Neural cell (in vitro differentiated cells): ENCODE results near the gene CD24. TPM values are rescaled to one million over a fixed set of nuclear protein-coding genes. Genes with fewer than 3 reads are reported as not detected.

Experiments
- H2AFZ ChIP-seq: fragments of 200-600, 300-800 bp; sonication (generic), shearing (Covaris generic); 2 replicates; pipeline ENCODE4 v1.6.0; 2014; ENCODE audit warnings: low read depth, mild to moderate bottlenecking, antibody characterized with exemption, low read length, moderate library complexity
- H3F3A ChIP-seq: fragments of 200-600 bp; shearing (Covaris generic); 2 replicates; pipeline ENCODE4 v1.6.1; 2016; ENCODE audit warnings: mild to moderate bottlenecking, moderate library complexity, mixed read lengths, antibody characterized with exemption, low read length; ENCODE audit not compliant: insufficient read depth, poor library complexity, severe bottlenecking
- H3K27ac ChIP-seq: fragments of 200-600, 300-800 bp; sonication (generic), shearing (Covaris generic); 2 replicates; pipeline ENCODE4 v1.5.1; 2014; ENCODE audit warnings: mild to moderate bottlenecking, low read length, moderate library complexity
- H3K27me3 ChIP-seq: fragments of 300-800, 200-600 bp; sonication (generic), shearing (Covaris generic); 2 replicates; pipeline ENCODE4 v1.6.0; 2014; ENCODE audit warnings: mild to moderate bottlenecking, low read depth, low read length, moderate library complexity; ENCODE audit not compliant: insufficient read depth
- H3K36me3 ChIP-seq: fragments of 300-800, 200-600 bp; sonication (generic), shearing (Covaris generic); 2 replicates; pipeline ENCODE4 v1.5.1; 2014; ENCODE audit warnings: mild to moderate bottlenecking, antibody characterized with exemption, low read length, moderate library complexity; ENCODE audit not compliant: insufficient read depth
- H3K4me2 ChIP-seq: fragments of 300-800, 200-600 bp; sonication (generic), shearing (Covaris generic); 2 replicates; pipeline ENCODE4 v1.6.0; 2014; ENCODE audit warnings: mild to moderate bottlenecking, low read length
- H3K4me3 ChIP-seq: fragments of 300-800, 200-600 bp; sonication (generic), shearing (Covaris generic); 2 replicates; pipeline ENCODE4 v1.5.1; 2014; ENCODE audit warnings: mild to moderate bottlenecking, low read length, moderate library complexity
- H3K79me2 ChIP-seq: fragments of 200-600 bp; shearing (Covaris generic); replicated peaks from 2 replicates; pipeline ENCODE4 v1.6.0; 2014; ENCODE audit warnings: mild to moderate bottlenecking, low read length, moderate library complexity; ENCODE audit not compliant: insufficient read depth
- H3K9ac ChIP-seq: fragments of 300-800, 200-600 bp; sonication (generic), shearing (Covaris generic); 2 replicates; pipeline ENCODE4 v1.6.1; 2016; ENCODE audit warnings: mild to moderate bottlenecking, low read length, mixed read lengths
- H3K9me2 ChIP-seq: fragments of 200-600 bp; shearing (Covaris generic); 2 replicates; pipeline ENCODE4 v1.6.1; 2016; ENCODE audit warnings: mild to moderate bottlenecking, low read length, mixed read lengths; ENCODE audit not compliant: insufficient read depth
- H3K9me3 ChIP-seq: fragments of 200-600, 300-800 bp; sonication (generic), shearing (Covaris generic); 2 replicates; pipeline ENCODE4 v1.6.1; 2016; ENCODE audit warnings: mild to moderate bottlenecking, mixed run types, low read length, moderate library complexity, mixed read lengths
- H4K20me1 ChIP-seq: fragments of 200-600 bp; shearing (Covaris generic); 2 replicates; pipeline ENCODE4 v1.6.1; 2016; ENCODE audit warnings: mild to moderate bottlenecking, mixed run types; ENCODE audit not compliant: insufficient read depth
- CTCF ChIP-seq: fragments of 450-650 bp; IDR thresholded peaks from 2 replicates; pipeline ENCODE4 v1.5.1; 2014; ENCODE audit warnings: antibody characterized with exemption, mild to moderate bottlenecking, moderate library complexity; ENCODE audit not compliant: poor library complexity, severe bottlenecking
- EP300 ChIP-seq: fragments of 450-650 bp; conservative IDR thresholded peaks from 2 replicates; pipeline ENCODE4 v1.6.1; 2014; ENCODE audit warnings: antibody characterized with exemption, mild to moderate bottlenecking, moderate library complexity; ENCODE audit not compliant: poor library complexity, severe bottlenecking
- EZH2 ChIP-seq: fragments of 200-600, 300-800 bp; shearing (Covaris generic), sonication (generic); IDR thresholded peaks from 2 replicates; pipeline ENCODE4 v1.6.1; 2014; ENCODE audit warnings: antibody characterized with exemption, low read length, borderline replicate concordance, mild to moderate bottlenecking; ENCODE audit not compliant: insufficient read depth, poor library complexity, severe bottlenecking
- MXI1 ChIP-seq: fragments of 450-650 bp; conservative IDR thresholded peaks from 2 replicates; pipeline ENCODE4 v1.6.1; 2014; ENCODE audit warnings: antibody characterized with exemption, mild to moderate bottlenecking; ENCODE audit not compliant: poor library complexity, severe bottlenecking
- POLR2AphosphoS5 ChIP-seq: IDR thresholded peaks from 2 replicates; pipeline ENCODE4 v1.6.1; 2012
- RAD21 ChIP-seq: fragments of 450-650 bp; conservative IDR thresholded peaks from 2 replicates; pipeline ENCODE4 v1.6.1; 2014; ENCODE audit warnings: antibody characterized with exemption, mild to moderate bottlenecking, moderate library complexity
- REST ChIP-seq: IDR thresholded peaks from 2 replicates; pipeline ENCODE4 v1.6.1; 2012; ENCODE audit warnings: borderline replicate concordance
- SMC3 ChIP-seq: fragments of 450-650 bp; conservative IDR thresholded peaks from 2 replicates; pipeline ENCODE4 v1.6.1; 2014; ENCODE audit warnings: antibody characterized with exemption, mild to moderate bottlenecking, moderate library complexity; ENCODE audit not compliant: poor library complexity
- TAF1 ChIP-seq: IDR thresholded peaks from 2 replicates; pipeline ENCODE4 v1.6.1; 2012; ENCODE audit warnings: low read depth
- polyA plus RNA-seq: library from polyadenylated mRNA; depleted of rRNA; stranded (reverse); fragments of >200 nt; gene quantifications from 2 replicates; pipeline ENCODE4 v1.2.3, GENCODE V29; 2014

The CD24 gene
- polyA plus RNA-seq, 1 donor from 2014 or later: 2,264 TPM

DNA sequence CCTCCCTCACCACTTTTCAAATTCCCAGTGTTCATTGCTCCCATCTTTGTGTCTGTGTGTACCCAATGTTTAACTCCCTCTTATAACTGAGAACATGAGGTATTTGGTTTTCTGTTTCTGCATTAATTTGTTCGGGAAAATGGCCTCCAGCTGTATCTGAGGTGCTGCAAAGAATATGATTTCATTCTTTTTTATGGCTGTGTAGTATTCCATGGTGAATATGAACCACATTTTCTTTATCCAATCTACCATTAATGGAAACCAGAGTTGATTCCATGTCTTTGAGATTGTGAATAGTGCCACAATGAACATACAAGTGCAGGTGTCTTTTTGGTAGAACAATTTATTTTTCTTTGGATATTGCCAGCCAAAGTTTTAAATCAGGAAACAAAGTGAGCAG is 10.4 kb downstream of the CD24 start:
- Histone ChIP-seq H3K27me3 (no peaks in the 10 kb centered on the region), H2AFZ (no peak overlapping the region), H3K36me3 (peaks cover 3% of the 10 kb centered on the region), H4K20me1 (no peaks in the 10 kb centered on the region), H3K4me3 (no peak overlapping the region), H3K27ac (no peak overlapping the region), H3K9me2 (no peaks in the 10 kb centered on the region), H3K9ac (no peak overlapping the region), H3F3A (no peaks in the 10 kb centered on the region), H3K9me3 (no peaks in the 10 kb centered on the region), H3K79me2 (peaks cover 13% of the 10 kb centered on the region), H3K4me2 (no peak overlapping the region)
- TF ChIP-seq RAD21 (no peak), TAF1 (no peak), CTCF (no peak), REST (no peak), POLR2AphosphoS5 (no peak), EZH2 (no peak), EP300 (no peak), MXI1 (no peak), SMC3 (no peak)

DNA sequence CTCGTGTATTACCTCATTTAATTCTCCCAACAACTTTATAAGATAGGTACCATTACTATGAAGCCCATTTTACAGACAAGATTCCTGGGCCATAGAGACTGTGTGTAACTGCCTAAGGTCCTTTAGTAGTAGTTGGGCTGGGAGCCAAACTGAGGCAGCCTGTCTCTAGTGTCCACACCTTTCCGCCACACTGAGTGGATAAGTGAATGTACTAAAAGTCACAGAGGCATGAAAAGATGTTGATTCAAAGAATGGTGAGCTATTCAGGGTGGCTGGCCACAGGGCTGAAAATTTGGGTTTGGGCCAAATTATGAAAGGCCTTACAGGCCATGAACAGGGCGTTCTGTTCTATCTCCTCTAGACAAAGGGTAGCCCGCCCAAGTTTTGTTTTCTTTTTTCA is 11.0 kb downstream of the CD24 start:
- no peak overlapping the region for H3K4me3 ChIP-seq
- H3K4me2 ChIP-seq: no peak overlapping the region
- TF ChIP-seq EZH2: no peak
- no peak for TF ChIP-seq TAF1
- no peak for TF ChIP-seq CTCF
- TF ChIP-seq REST: no peak
- TF ChIP-seq POLR2AphosphoS5: no peak
- no peak for TF ChIP-seq SMC3
- no peak for TF ChIP-seq MXI1
- no peak for TF ChIP-seq RAD21
- TF ChIP-seq EP300: no peak
- no peak overlapping the region for H3K27ac ChIP-seq
- H3K9ac ChIP-seq: no peak overlapping the region
- peaks cover 7% of the 10 kb centered on the region for H3K79me2 ChIP-seq
- H2AFZ ChIP-seq: no peak overlapping the region
- H3K9me3 ChIP-seq: no peaks in the 10 kb centered on the region
- H3K36me3 ChIP-seq: no peaks in the 10 kb centered on the region
- H4K20me1 ChIP-seq: no peaks in the 10 kb centered on the region
- H3K9me2 ChIP-seq: no peaks in the 10 kb centered on the region
- no peaks in the 10 kb centered on the region for H3F3A ChIP-seq
- H3K27me3 ChIP-seq: no peaks in the 10 kb centered on the region
